ENCODE results near the gene STIM1.

The STIM1 gene

GRCh38 chr11:3838504-3838903, 17.0 kb upstream of the STIM1 start:
- Histone ChIP-seq H3K9ac (ENCODE audit: low read depth in 1 of 2, low read length in 2 of 2) (peak overlapping the region in 1 of 2 donors; percentile 42), H3K36me3 (ENCODE audit: control insufficient read depth in 2 of 2, insufficient read depth in 2 of 2, low read length in 2 of 2) (peaks cover 0 to 3% of the 10 kb centered on the region in 2 donors), H3K9me3 (ENCODE audit: control insufficient read depth in 2 of 2, low read length in 2 of 2) (no peaks in the 10 kb centered on the region), H3K4me1 (ENCODE audit: control insufficient read depth in 2 of 2, insufficient read depth in 2 of 2, low read length in 2 of 2) (peaks cover 42 to 51% of the 10 kb centered on the region in 2 donors), H3K27ac (ENCODE audit: low read depth in 2 of 2, low read length in 2 of 2) (peak overlapping the region; percentile 42 to 96), H3K4me3 (ENCODE audit: low read length in 2 of 2) (peak overlapping the region; percentile 86 to 88), H3K27me3 (ENCODE audit: control insufficient read depth in 2 of 2, insufficient read depth in 2 of 2, low read length in 2 of 2) (no peaks in the 10 kb centered on the region)

GRCh38 chr11:3840004-3840869, 15.2 kb upstream of the STIM1 start:
- H3K4me1 ChIP-seq (ENCODE audit: control insufficient read depth in 2 of 2, insufficient read depth in 2 of 2, low read length in 2 of 2): peaks cover 27 to 39% of the 10 kb centered on the region in 2 donors
- peak overlapping the region; percentile 85 to 89 for H3K9ac ChIP-seq (ENCODE audit: low read depth in 1 of 2, low read length in 2 of 2)
- no peaks in the 10 kb centered on the region for H3K27me3 ChIP-seq (ENCODE audit: control insufficient read depth in 2 of 2, insufficient read depth in 2 of 2, low read length in 2 of 2)
- peak overlapping the region; percentile 96 to 98 for H3K27ac ChIP-seq (ENCODE audit: low read depth in 2 of 2, low read length in 2 of 2)
- H3K9me3 ChIP-seq (ENCODE audit: control insufficient read depth in 2 of 2, low read length in 2 of 2): no peaks in the 10 kb centered on the region
- peak overlapping the region; percentile 86 to 88 for H3K4me3 ChIP-seq (ENCODE audit: low read length in 2 of 2)
- H3K36me3 ChIP-seq (ENCODE audit: control insufficient read depth in 2 of 2, insufficient read depth in 2 of 2, low read length in 2 of 2): no peaks in the 10 kb centered on the region

GRCh38 chr11:3840870-3841425, 14.5 kb upstream of the STIM1 start, which contains the start of gene RHOG:
Gene RHOG (minus strand): TSS chr11:3840959. CDS start chr11:3828138, 12,821 bp downstream.
- no peaks in the 10 kb centered on the region for H3K9me3 ChIP-seq (ENCODE audit: control insufficient read depth in 2 of 2, low read length in 2 of 2)
- peak within 1 kb of the TSS; percentile 86 to 88 for H3K4me3 ChIP-seq (ENCODE audit: low read length in 2 of 2)
- peaks cover 21 to 35% of the 10 kb centered on the region in 2 donors for H3K4me1 ChIP-seq (ENCODE audit: control insufficient read depth in 2 of 2, insufficient read depth in 2 of 2, low read length in 2 of 2)
- peak within 1 kb of the TSS; percentile 96 to 98 for H3K27ac ChIP-seq (ENCODE audit: low read depth in 2 of 2, low read length in 2 of 2)
- no peaks in the 10 kb centered on the region for H3K27me3 ChIP-seq (ENCODE audit: control insufficient read depth in 2 of 2, insufficient read depth in 2 of 2, low read length in 2 of 2)
- peak within 1 kb of the TSS; percentile 85 to 89 for H3K9ac ChIP-seq (ENCODE audit: low read depth in 1 of 2, low read length in 2 of 2)
- no peaks in the 10 kb centered on the region for H3K36me3 ChIP-seq (ENCODE audit: control insufficient read depth in 2 of 2, insufficient read depth in 2 of 2, low read length in 2 of 2)

GRCh38 chr11:3841426-3842350, 13.8 kb upstream of the STIM1 start:
- H3K9ac ChIP-seq (ENCODE audit: low read depth in 1 of 2, low read length in 2 of 2): peak overlapping the region; percentile 52 to 82

GRCh38 chr11:3843326-3843725, 12.1 kb upstream of the STIM1 start:
- Histone ChIP-seq H3K4me1 (ENCODE audit: control insufficient read depth in 2 of 2, insufficient read depth in 2 of 2, low read length in 2 of 2) (peaks cover 3 to 25% of the 10 kb centered on the region in 2 donors), H3K9me3 (ENCODE audit: control insufficient read depth in 2 of 2, low read length in 2 of 2) (no peaks in the 10 kb centered on the region), H3K27ac (ENCODE audit: low read depth in 2 of 2, low read length in 2 of 2) (no peak overlapping the region), H3K27me3 (ENCODE audit: control insufficient read depth in 2 of 2, insufficient read depth in 2 of 2, low read length in 2 of 2) (no peaks in the 10 kb centered on the region), H3K36me3 (ENCODE audit: control insufficient read depth in 2 of 2, insufficient read depth in 2 of 2, low read length in 2 of 2) (no peaks in the 10 kb centered on the region), H3K9ac (ENCODE audit: low read depth in 1 of 2, low read length in 2 of 2) (no peak overlapping the region), H3K4me3 (ENCODE audit: low read length in 2 of 2) (no peak overlapping the region)

More at GRCh38 chr11:3841426-3842350, 13.8 kb upstream of the STIM1 start:
- no peaks in the 10 kb centered on the region for H3K27me3 ChIP-seq (ENCODE audit: control insufficient read depth in 2 of 2, insufficient read depth in 2 of 2, low read length in 2 of 2)
- H3K4me1 ChIP-seq (ENCODE audit: control insufficient read depth in 2 of 2, insufficient read depth in 2 of 2, low read length in 2 of 2): peaks cover 17 to 30% of the 10 kb centered on the region in 2 donors
- H3K9me3 ChIP-seq (ENCODE audit: control insufficient read depth in 2 of 2, low read length in 2 of 2): no peaks in the 10 kb centered on the region
- peak overlapping the region; percentile 96 to 98 for H3K27ac ChIP-seq (ENCODE audit: low read depth in 2 of 2, low read length in 2 of 2)
- H3K36me3 ChIP-seq (ENCODE audit: control insufficient read depth in 2 of 2, insufficient read depth in 2 of 2, low read length in 2 of 2): no peaks in the 10 kb centered on the region
- peak overlapping the region; percentile 69 to 74 for H3K4me3 ChIP-seq (ENCODE audit: low read length in 2 of 2)

- Histone ChIP-seq H3K9ac (ENCODE audit: low read depth in 1 of 2, low read length in 2 of 2) (no peak overlapping the region), H3K27ac (ENCODE audit: low read depth in 2 of 2, low read length in 2 of 2) (no peak overlapping the region), H3K4me3 (ENCODE audit: low read length in 2 of 2) (no peak overlapping the region), H3K9me3 (ENCODE audit: control insufficient read depth in 2 of 2, low read length in 2 of 2) (no peaks in the 10 kb centered on the region), H3K36me3 (ENCODE audit: control insufficient read depth in 2 of 2, insufficient read depth in 2 of 2, low read length in 2 of 2) (no peaks in the 10 kb centered on the region), H3K4me1 (ENCODE audit: control insufficient read depth in 2 of 2, insufficient read depth in 2 of 2, low read length in 2 of 2) (peaks cover 0 to 8% of the 10 kb centered on the region in 2 donors), H3K27me3 (ENCODE audit: control insufficient read depth in 2 of 2, insufficient read depth in 2 of 2, low read length in 2 of 2) (no peaks in the 10 kb centered on the region)
These were observed 10.2 kb upstream of the STIM1 start for GRCh38 chr11:3845246-3845645.

DNA sequence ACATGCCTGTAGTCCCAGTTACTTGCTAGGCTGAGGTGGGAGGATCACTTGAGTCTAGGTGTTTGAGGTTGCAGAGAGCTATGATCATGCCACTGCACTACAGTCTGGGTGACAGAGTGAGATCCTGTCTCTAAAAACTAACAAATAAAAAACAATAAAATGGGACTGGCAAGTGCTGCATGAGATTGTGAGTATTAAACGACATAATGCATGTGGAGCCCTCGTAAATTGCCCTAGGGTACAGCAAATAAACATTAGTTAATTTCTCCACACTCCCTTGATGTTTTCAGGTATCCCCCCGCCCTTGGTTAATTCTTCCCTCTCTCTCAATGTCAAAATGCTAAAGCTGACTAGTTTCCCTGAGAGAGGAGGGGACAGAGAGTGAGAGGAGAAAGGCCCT, 9.8 kb upstream of the STIM1 start:
- no peaks in the 10 kb centered on the region for H3K36me3 ChIP-seq (ENCODE audit: control insufficient read depth in 2 of 2, insufficient read depth in 2 of 2, low read length in 2 of 2)

GRCh38 chr11:3849297-3849874, 6.1 kb upstream of the STIM1 start:
- peaks cover 6 to 9% of the 10 kb centered on the region in 2 donors for H3K4me1 ChIP-seq (ENCODE audit: control insufficient read depth in 2 of 2, insufficient read depth in 2 of 2, low read length in 2 of 2)
- no peak overlapping the region for H3K27ac ChIP-seq (ENCODE audit: low read depth in 2 of 2, low read length in 2 of 2)
- H3K4me3 ChIP-seq (ENCODE audit: low read length in 2 of 2): no peak overlapping the region
- H3K27me3 ChIP-seq (ENCODE audit: control insufficient read depth in 2 of 2, insufficient read depth in 2 of 2, low read length in 2 of 2): no peaks in the 10 kb centered on the region
- no peaks in the 10 kb centered on the region for H3K36me3 ChIP-seq (ENCODE audit: control insufficient read depth in 2 of 2, insufficient read depth in 2 of 2, low read length in 2 of 2)
- H3K9me3 ChIP-seq (ENCODE audit: control insufficient read depth in 2 of 2, low read length in 2 of 2): no peaks in the 10 kb centered on the region
- no peak overlapping the region for H3K9ac ChIP-seq (ENCODE audit: low read depth in 1 of 2, low read length in 2 of 2)

More for the DNA sequence above, 9.8 kb upstream of the STIM1 start:
- no peak overlapping the region for H3K4me3 ChIP-seq (ENCODE audit: low read length in 2 of 2)
- no peak overlapping the region for H3K9ac ChIP-seq (ENCODE audit: low read depth in 1 of 2, low read length in 2 of 2)
- H3K27me3 ChIP-seq (ENCODE audit: control insufficient read depth in 2 of 2, insufficient read depth in 2 of 2, low read length in 2 of 2): no peaks in the 10 kb centered on the region
- H3K4me1 ChIP-seq (ENCODE audit: control insufficient read depth in 2 of 2, insufficient read depth in 2 of 2, low read length in 2 of 2): peaks cover 0 to 8% of the 10 kb centered on the region in 2 donors
- no peaks in the 10 kb centered on the region for H3K9me3 ChIP-seq (ENCODE audit: control insufficient read depth in 2 of 2, low read length in 2 of 2)
- H3K27ac ChIP-seq (ENCODE audit: low read depth in 2 of 2, low read length in 2 of 2): no peak overlapping the region

GRCh38 chr11:3853545-3853842, 2.0 kb upstream of the STIM1 start:
- Histone ChIP-seq H3K27me3 (ENCODE audit: control insufficient read depth in 2 of 2, insufficient read depth in 2 of 2, low read length in 2 of 2) (no peaks in the 10 kb centered on the region), H3K27ac (ENCODE audit: low read depth in 2 of 2, low read length in 2 of 2) (peak overlapping the region; percentile 81 to 96), H3K36me3 (ENCODE audit: control insufficient read depth in 2 of 2, insufficient read depth in 2 of 2, low read length in 2 of 2) (no peaks in the 10 kb centered on the region), H3K4me1 (ENCODE audit: control insufficient read depth in 2 of 2, insufficient read depth in 2 of 2, low read length in 2 of 2) (peaks cover 18 to 32% of the 10 kb centered on the region in 2 donors), H3K4me3 (ENCODE audit: low read length in 2 of 2) (no peak overlapping the region), H3K9ac (ENCODE audit: low read depth in 1 of 2, low read length in 2 of 2) (peak overlapping the region in 1 of 2 donors; percentile 70), H3K9me3 (ENCODE audit: control insufficient read depth in 2 of 2, low read length in 2 of 2) (no peaks in the 10 kb centered on the region)

Measured in mucosa of rectum (tissue), 2 donors.